GM19328 (cell line): ENCODE data around the gene NGFR.

Experiments used
- ATAC-seq: cut with Tn5 transposase; IDR thresholded peaks from one replicate; pipeline ENCODE4 v1.9.1; 2021; ENCODE audit warnings: mild to moderate bottlenecking, moderate library complexity; ENCODE audit not compliant: unreplicated experiment

NGFR gene

DNA sequence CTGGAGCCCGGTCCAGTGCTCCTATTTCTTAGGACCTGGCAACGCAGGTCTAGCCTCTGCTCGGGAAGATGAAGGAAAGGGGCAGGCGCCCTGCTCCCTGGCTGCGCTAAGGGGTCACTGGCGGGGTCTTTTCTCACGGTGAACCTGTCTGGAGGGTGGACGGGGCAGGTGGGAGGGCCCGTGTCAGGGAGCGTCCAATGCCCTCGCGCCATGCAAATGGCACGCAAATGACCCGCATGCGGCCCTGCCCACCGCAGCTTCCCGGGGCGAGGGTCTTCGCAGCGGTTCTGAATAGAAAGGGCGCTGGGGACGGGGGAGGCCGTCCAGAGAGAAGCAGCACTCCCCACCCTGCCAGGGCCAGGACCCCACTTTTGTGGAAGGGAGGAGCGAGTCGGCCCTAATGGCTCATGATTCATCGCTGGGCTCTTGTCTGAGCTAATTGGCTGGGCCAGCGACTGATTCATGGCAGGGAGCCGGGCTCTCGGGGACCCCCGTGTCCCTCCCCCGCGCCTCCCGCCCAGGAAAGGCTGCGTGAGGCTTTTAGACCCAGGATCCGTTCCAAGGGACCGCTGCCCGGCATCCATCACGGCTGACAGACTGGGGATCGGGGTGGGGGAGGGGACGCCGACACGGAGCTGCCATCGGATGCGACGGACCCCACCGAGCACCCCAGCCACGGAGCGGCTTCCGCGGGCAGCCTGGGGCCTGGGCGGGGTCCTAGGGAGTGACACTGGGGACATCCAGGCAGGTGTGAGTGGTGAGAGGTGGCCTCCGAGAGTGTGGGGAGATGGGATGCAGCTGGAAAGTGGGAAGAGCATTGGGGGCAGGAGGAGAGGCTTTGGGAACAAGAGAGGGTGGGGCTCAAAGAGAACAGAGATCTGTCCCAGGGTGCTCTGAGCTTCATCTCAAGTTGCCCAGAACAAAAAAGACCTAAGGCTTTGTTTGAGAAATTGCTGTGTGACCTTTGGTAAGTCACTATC, 25.0 kb upstream of the NGFR start:
- ATAC-seq: no peak

DNA sequence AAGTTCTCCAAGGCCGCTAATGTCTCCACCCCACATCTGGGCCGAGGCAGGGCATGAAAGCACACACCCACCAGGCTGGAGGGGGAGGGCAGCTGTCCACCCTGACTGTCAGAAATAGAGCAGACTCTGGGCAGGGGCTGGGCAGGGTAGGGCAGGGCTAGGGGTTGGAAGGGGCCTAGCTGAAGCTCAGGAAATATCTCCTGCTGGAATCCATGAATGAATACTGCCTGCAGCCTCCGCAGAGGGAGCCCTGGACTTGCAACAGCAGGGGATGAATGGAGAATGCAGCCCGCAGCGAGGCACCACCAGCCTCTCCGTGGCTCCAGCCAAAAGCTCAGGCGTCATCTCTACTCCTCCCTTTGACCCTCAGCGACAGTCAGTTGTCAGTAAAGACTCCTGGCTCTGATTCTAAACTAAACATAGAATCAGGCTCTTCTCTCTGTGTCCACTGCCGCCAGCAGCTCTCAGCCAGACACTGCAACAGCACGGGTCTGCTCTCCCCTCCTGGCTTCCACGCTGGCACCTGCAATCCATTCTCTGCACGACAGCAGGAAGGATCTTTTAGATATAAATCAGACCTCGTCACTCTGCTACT, 23.9 kb upstream of the NGFR start:
- ATAC-seq: no peak

DNA sequence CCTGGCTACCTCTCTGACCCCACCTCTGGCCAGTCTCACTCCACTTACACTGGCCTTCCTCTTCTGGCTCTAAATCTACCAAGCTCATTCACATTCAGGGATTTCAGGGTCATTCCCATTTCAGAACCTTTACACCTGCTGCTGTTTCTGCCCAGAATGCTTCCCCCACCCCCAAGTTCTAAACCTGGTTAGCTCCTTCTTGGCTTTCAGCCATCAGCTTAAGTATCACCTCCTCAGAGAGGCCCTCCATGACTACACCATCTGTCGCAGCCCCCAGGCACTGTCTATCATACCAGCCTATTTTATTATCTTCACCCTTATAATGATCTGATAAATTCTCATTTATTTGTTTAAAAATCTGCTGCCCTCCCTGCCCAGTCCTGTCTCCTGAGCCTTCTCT, 23.3 kb upstream of the NGFR start:
- no peak for ATAC-seq

- ATAC-seq: no peak
These were observed 22.6 kb upstream of the NGFR start for GRCh38 chr17:49472527-49472926.

GRCh38 chr17:49473900-49474751, 21.0 kb upstream of the NGFR start:
- no peak for ATAC-seq

- no peak for ATAC-seq
These were observed 17.4 kb upstream of the NGFR start for GRCh38 chr17:49477709-49478108.

- no peak for ATAC-seq
These were observed 14.1 kb upstream of the NGFR start for GRCh38 chr17:49480836-49481615.

- no peak for ATAC-seq
These were observed 12.8 kb upstream of the NGFR start for GRCh38 chr17:49482144-49482817.

- ATAC-seq: no peak
These were observed 11.2 kb upstream of the NGFR start for GRCh38 chr17:49483599-49484509.

- ATAC-seq: no peak
These were observed 10.5 kb upstream of the NGFR start for GRCh38 chr17:49484588-49484987.

GRCh38 chr17:49486012-49486641, 9.0 kb upstream of the NGFR start:
- no peak for ATAC-seq

DNA sequence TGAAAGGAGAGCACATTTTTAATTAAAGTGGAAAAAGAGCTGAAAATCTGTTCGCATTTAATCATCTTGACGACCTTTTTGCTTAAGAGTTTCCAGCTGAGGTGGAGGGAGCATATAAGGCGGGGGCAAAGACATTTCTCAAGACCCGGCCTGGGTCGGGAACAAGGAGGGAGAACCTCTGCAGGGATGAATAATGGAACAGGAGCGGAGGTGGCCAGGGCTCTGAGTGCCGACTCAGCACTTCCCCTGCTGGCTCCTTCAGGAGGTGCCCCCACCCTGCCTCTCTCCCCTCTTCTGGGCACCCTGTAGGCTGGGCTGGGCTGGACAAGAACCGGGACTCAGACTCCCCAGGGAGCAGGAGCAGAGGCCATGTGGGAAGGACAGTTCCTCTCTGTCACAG, 7.9 kb upstream of the NGFR start:
- ATAC-seq: no peak

DNA sequence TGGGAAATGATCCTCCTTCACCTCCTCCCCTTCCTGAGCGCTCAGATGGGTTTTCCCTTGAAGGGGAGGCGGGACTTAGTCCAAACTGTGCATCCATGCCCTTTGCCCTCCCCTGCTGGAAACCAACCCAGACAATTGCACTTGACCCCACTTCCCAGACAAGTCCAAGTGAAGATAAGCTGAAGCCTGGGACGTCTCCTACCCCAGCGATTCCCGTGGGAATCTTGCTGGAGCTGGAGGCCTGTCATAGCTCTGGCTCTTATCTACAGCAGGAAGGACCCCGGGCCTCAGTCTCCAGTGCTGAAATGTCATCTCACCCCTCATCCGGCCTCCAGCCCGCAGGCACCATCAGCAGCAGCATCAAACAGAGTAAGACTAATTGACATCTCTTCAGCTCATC, 6.5 kb upstream of the NGFR start:
- ATAC-seq: no peak

DNA sequence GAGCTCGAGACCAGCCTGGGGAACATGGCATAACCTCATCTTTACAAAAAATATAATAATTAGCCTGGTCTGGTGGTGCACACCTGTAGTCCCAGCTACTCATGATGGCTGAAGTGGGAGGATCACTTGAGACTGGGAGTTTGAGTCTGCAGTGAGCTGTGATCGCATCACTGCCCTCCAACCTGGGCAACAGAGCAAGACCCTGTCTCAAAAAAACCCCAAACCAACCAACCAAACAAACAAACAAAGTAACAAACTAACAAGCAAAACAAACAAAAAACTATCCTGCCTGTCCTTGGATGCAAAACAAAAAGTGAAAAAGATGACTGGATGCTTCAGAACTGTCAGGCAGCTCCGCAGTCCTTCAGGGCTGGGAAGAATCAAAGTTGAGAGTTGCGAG, 5.7 kb upstream of the NGFR start:
- ATAC-seq: no peak

- no peak for ATAC-seq
These were observed 4.8 kb upstream of the NGFR start for GRCh38 chr17:49490276-49490675.

- no peak for ATAC-seq
These were observed 3.8 kb upstream of the NGFR start for GRCh38 chr17:49491192-49491769.

GRCh38 chr17:49494399-49494985, 601 bp upstream of the NGFR start:
- ATAC-seq: no peak

GRCh38 chr17:49495842-49496182, 719 bp downstream of the NGFR start:
- ATAC-seq: no peak
